Caco-2 (cell line): ENCODE measurements around the gene ERLEC1. TPM values are rescaled to one million over a fixed set of nuclear protein-coding genes. Genes with fewer than 3 reads are reported as not detected.
"Not testable (repeated sequence)": the region's sequence is repeated elsewhere in the genome, so short reads cannot be mapped to it uniquely, and the experiment has no call there.

Experiments used
- BruUV-seq: library from RNA; stranded (reverse); fragments of 400-500 nt; replicated peaks from 2 replicates; lab custom pipeline; 2021; lab: Mats Ljungman, UMichigan
- CTCF ChIA-PET: fragments of 300-600 bp; sonication (Branson Sonifier 250); formaldehyde crosslinking; loops from one replicate; lab custom pipeline; 2022; ENCODE audit warnings: antibody characterized with exemption; lab: Charles Lee
- POLR2A ChIA-PET: fragments of 300-600 bp; sonication (Branson Sonifier 250); formaldehyde crosslinking; loops from one replicate; lab custom pipeline; 2022; ENCODE audit warnings: antibody characterized with exemption; lab: Charles Lee
- DNase-seq, 2 experiments: peaks; one replicate each; pipeline versions ENCODE4 v3.0.0 to v3.0.0-alpha.2; 2020 to 2022
- H3K27me3 ChIP-seq: replicated peaks from 2 replicates; pipeline ENCODE4 v1.6.0; 2011; ENCODE audit warnings: low read length; ENCODE audit not compliant: control insufficient read depth, insufficient read depth
- H3K36me3 ChIP-seq: 2 replicates; pipeline ENCODE4 v1.5.1; 2011; ENCODE audit warnings: low read length; ENCODE audit not compliant: control insufficient read depth, insufficient read depth
- H3K4me1 ChIP-seq: fragments of 250-450 bp; sonication (Bioruptor Pico); 2 replicates; pipeline ENCODE4 v1.5.1; 2020; ENCODE audit warnings: mild to moderate bottlenecking
- H3K4me3 ChIP-seq: 2 replicates; pipeline ENCODE4 v1.5.1; 2011; ENCODE audit warnings: low read depth, mild to moderate bottlenecking, control low read depth, low read length
- H3K9me3 ChIP-seq: fragments of 250-450 bp; sonication (Bioruptor Pico); 2 replicates; pipeline ENCODE4 v1.5.1; 2020; ENCODE audit warnings: mild to moderate bottlenecking, moderate library complexity
- H3K27ac Mint-ChIP-seq: one replicate; pipeline ENCODE4 v1.8.0; 2022; ENCODE audit warnings: mixed read lengths; ENCODE audit not compliant: unreplicated experiment
- H3K27me3 Mint-ChIP-seq: one replicate; pipeline ENCODE4 v1.8.0; 2022; ENCODE audit warnings: mixed read lengths; ENCODE audit not compliant: insufficient read depth, unreplicated experiment
- H3K36me3 Mint-ChIP-seq: one replicate; pipeline ENCODE4 v1.8.0; 2022; ENCODE audit warnings: mild to moderate bottlenecking, mixed read lengths; ENCODE audit not compliant: insufficient read depth, unreplicated experiment
- H3K4me1 Mint-ChIP-seq: one replicate; pipeline ENCODE4 v1.8.0; 2022; ENCODE audit warnings: low read depth, mixed read lengths; ENCODE audit not compliant: unreplicated experiment
- H3K4me3 Mint-ChIP-seq: one replicate; pipeline ENCODE4 v1.8.0; 2022; ENCODE audit warnings: mild to moderate bottlenecking, moderate library complexity, mixed read lengths; ENCODE audit not compliant: unreplicated experiment
- H3K9me3 Mint-ChIP-seq: one replicate; pipeline ENCODE4 v1.8.0; 2022; ENCODE audit warnings: mixed read lengths; ENCODE audit not compliant: unreplicated experiment
- CTCF ChIP-seq, 2 experiments: fragments of 200-600 bp in 1 of 2; IDR thresholded peaks; 1 replicate in 1 of 2; 2 replicates in 1 of 2; pipeline versions ENCODE4 v1.5.1 to v1.8.0; 2011 to 2022; ENCODE audit warnings: antibody characterized with exemption in 1 of 2, control low read depth in 1 of 2, inconsistent platforms in 1 of 2, low read depth in 1 of 2, low read length in 1 of 2, mild to moderate bottlenecking in 1 of 2, moderate library complexity in 1 of 2; ENCODE audit not compliant: insufficient read depth in 1 of 2, severe bottlenecking in 1 of 2, unreplicated experiment in 1 of 2
- intact Hi-C: fragments of 100-400 bp; cut with micrococcal nuclease; formaldehyde crosslinking; loops from one replicate; pipeline ENCODE4 v1.10.0; 2022; ENCODE audit not compliant: unreplicated experiment
- total RNA-seq: library from RNA; stranded (reverse); gene quantifications from 2 replicates; pipeline ENCODE4 v1.2.3, GENCODE V29; 2022

The ERLEC1 gene
- total RNA-seq, 1 experiment from 2014 or later: 40.4 TPM

- POLR2A ChIA-PET: no interaction called here
Measured at GRCh38 chr2:53753041-53753440, 33.8 kb upstream of the ERLEC1 start.

GRCh38 chr2:53755121-53755520, 31.7 kb upstream of the ERLEC1 start:
- H3K27ac Mint-ChIP-seq: no peak overlapping the region
- intact Hi-C loops: no loop called here
- no peaks in the 10 kb centered on the region for H3K4me1 ChIP-seq
- peaks cover 5% of the 10 kb centered on the region for H3K36me3 Mint-ChIP-seq
- TF ChIP-seq CTCF (IDR thresholded peaks at IDR 0.05; ENCODE audit: insufficient read depth in 1 of 2, low read depth in 1 of 2, low read length in 1 of 2, severe bottlenecking in 1 of 2, unreplicated experiment in 1 of 2): no peak
- no peaks in the 10 kb centered on the region for H3K4me1 Mint-ChIP-seq
- no peak for DNase-seq
- no peaks in the 10 kb centered on the region for H3K9me3 ChIP-seq
- H3K4me3 Mint-ChIP-seq: no peak overlapping the region
- ChIA-PET POLR2A (no interaction called here), CTCF (no interaction called here)
- H3K36me3 ChIP-seq: no peaks in the 10 kb centered on the region
- no peaks in the 10 kb centered on the region for H3K27me3 Mint-ChIP-seq
- H3K4me3 ChIP-seq: no peak overlapping the region
- no TSS peak for BruUV-seq
- H3K27me3 ChIP-seq: no peaks in the 10 kb centered on the region
- H3K9me3 Mint-ChIP-seq: no peaks in the 10 kb centered on the region

More at GRCh38 chr2:53753041-53753440, 33.8 kb upstream of the ERLEC1 start:
- Histone ChIP-seq H3K4me1 (no peaks in the 10 kb centered on the region), H3K36me3 (no peaks in the 10 kb centered on the region), H3K27me3 (no peaks in the 10 kb centered on the region), H3K9me3 (no peaks in the 10 kb centered on the region), H3K4me3 (no peak overlapping the region)
- H3K4me3 Mint-ChIP-seq: no peak overlapping the region
- H3K36me3 Mint-ChIP-seq: peaks cover 5% of the 10 kb centered on the region
- H3K27ac Mint-ChIP-seq: no peak overlapping the region
- H3K9me3 Mint-ChIP-seq: no peaks in the 10 kb centered on the region
- CTCF ChIA-PET: no interaction called here
- H3K27me3 Mint-ChIP-seq: no peaks in the 10 kb centered on the region
- DNase-seq: no peak
- no TSS peak for BruUV-seq
- no peaks in the 10 kb centered on the region for H3K4me1 Mint-ChIP-seq
- TF ChIP-seq CTCF (IDR thresholded peaks at IDR 0.05; ENCODE audit: insufficient read depth in 1 of 2, low read depth in 1 of 2, low read length in 1 of 2, severe bottlenecking in 1 of 2, unreplicated experiment in 1 of 2): no peak
- intact Hi-C loops: no loop called here

- no peaks in the 10 kb centered on the region for H3K9me3 Mint-ChIP-seq
- no peaks in the 10 kb centered on the region for H3K9me3 ChIP-seq
- H3K36me3 Mint-ChIP-seq: peaks cover 11% of the 10 kb centered on the region
- no peak for TF ChIP-seq CTCF (IDR thresholded peaks at IDR 0.05; ENCODE audit: insufficient read depth in 1 of 2, low read depth in 1 of 2, low read length in 1 of 2, severe bottlenecking in 1 of 2, unreplicated experiment in 1 of 2)
- POLR2A ChIA-PET: no interaction called here
- no peaks in the 10 kb centered on the region for H3K36me3 ChIP-seq
- no peak overlapping the region for H3K4me3 ChIP-seq
- no peaks in the 10 kb centered on the region for H3K4me1 Mint-ChIP-seq
- H3K4me1 ChIP-seq: no peaks in the 10 kb centered on the region
- CTCF ChIA-PET: no interaction called here
- DNase-seq: no peak
- intact Hi-C loops: no loop called here
- no peaks in the 10 kb centered on the region for H3K27me3 Mint-ChIP-seq
- no peak overlapping the region for H3K27ac Mint-ChIP-seq
- no peak overlapping the region for H3K4me3 Mint-ChIP-seq
- BruUV-seq: no TSS peak
- no peaks in the 10 kb centered on the region for H3K27me3 ChIP-seq
Measured at GRCh38 chr2:53756644-53757043, 30.2 kb upstream of the ERLEC1 start.

GRCh38 chr2:53757206-53757605, 29.6 kb upstream of the ERLEC1 start:
- H3K4me1 ChIP-seq, H3K27me3 Mint-ChIP-seq, BruUV-seq, H3K4me3 ChIP-seq, intact Hi-C loops, POLR2A ChIA-PET, H3K4me3 Mint-ChIP-seq, H3K9me3 Mint-ChIP-seq, DNase-seq, H3K27me3 ChIP-seq, H3K9me3 ChIP-seq, H3K4me1 Mint-ChIP-seq, H3K27ac Mint-ChIP-seq, CTCF ChIA-PET, H3K36me3 ChIP-seq: not testable (repeated sequence)
- H3K36me3 Mint-ChIP-seq: peaks cover 11% of the 10 kb centered on the region
